ENCODE data around the gene MRPL28. TPM values are rescaled to one million over a fixed set of nuclear protein-coding genes. Genes with fewer than 3 reads are reported as not detected.
"Not testable (repeated sequence)": the region's sequence is repeated elsewhere in the genome, so short reads cannot be mapped to it uniquely, and the experiment has no call there.

MRPL28 gene
- total RNA-seq: 100 to 1,000 TPM in 1 of 8 experiments, 10 to 100 TPM in 7; 57.8 to 117 (median 82.2) TPM

GRCh38 chr16:370443-370842 is at the start of gene MRPL28:
TSS of gene MRPL28 (minus strand) at chr16:370538. CDS start at chr16:370218, 320 bp downstream.
- Histone ChIP-seq H3K27ac (peak within 1 kb of the TSS; percentile 40 to 86), H3K4me1 (replicated peaks in 1 of 2) (peaks cover 23 to 24% of the 10 kb centered on the region in 2 donors), H3K4me3 (peak within 1 kb of the TSS; percentile 15 to 29 (median 19))
- WGBS, 10 experiments: 0 to 3% (median 0%) methylated on average over 1 to 13 of the region's 30 CpGs; no CpG with 5 or more reads in 4 of the 10 experiments
- in situ Hi-C loops (cut with MboI; ENCODE audit: low pct_unique_long_range_greater_than_20kb in 2 of 9, low sequenced_read_pairs in 9 of 9, unreplicated experiment in 9 of 9): no loop called here
- peak; percentile 86 to 99 (median 94) for ATAC-seq (replicated peaks in 6 of 8)

GRCh38 chr16:415170-415498 is 44.8 kb upstream of the MRPL28 start:
- H3K4me1 ChIP-seq (replicated peaks in 1 of 2); in situ Hi-C loops (cut with MboI; ENCODE audit: low pct_unique_long_range_greater_than_20kb in 2 of 9, low sequenced_read_pairs in 9 of 9, unreplicated experiment in 9 of 9); ATAC-seq (replicated peaks in 6 of 8); H3K4me3 ChIP-seq; H3K27ac ChIP-seq: not testable (repeated sequence)
- WGBS, 10 experiments: 83 to 100% (median 100%) methylated on average over 1 to 2 of the region's 3 CpGs; no CpG with 5 or more reads in 6 of the 10 experiments

GRCh38 chr16:414395-415169 is 44.2 kb upstream of the MRPL28 start:
- WGBS, 10 experiments: 59 to 100% (median 79%) methylated on average over 1 to 17 of the region's 21 CpGs; no CpG with 5 or more reads in 3 of the 10 experiments
- in situ Hi-C loops (cut with MboI; ENCODE audit: low pct_unique_long_range_greater_than_20kb in 2 of 9, low sequenced_read_pairs in 9 of 9, unreplicated experiment in 9 of 9): no loop called here
- ATAC-seq (replicated peaks in 6 of 8): no peak
- Histone ChIP-seq H3K27ac (no peak overlapping the region), H3K4me1 (replicated peaks in 1 of 2) (no peaks in the 10 kb centered on the region), H3K4me3 (no peak overlapping the region)

GRCh38 chr16:411576-412265 is 41.4 kb upstream of the MRPL28 start:
- Histone ChIP-seq H3K4me3 (no peak overlapping the region), H3K4me1 (replicated peaks in 1 of 2) (no peaks in the 10 kb centered on the region), H3K27ac (no peak overlapping the region)
- 60 to 100% (median 95%) methylated on average over 1 to 6 of the region's 26 CpGs; no CpG with 5 or more reads in 6 of the 10 experiments for WGBS, 10 experiments
- ATAC-seq (replicated peaks in 6 of 8): peak in 1 of 8 experiments; percentile 7
- in situ Hi-C loops (cut with MboI; ENCODE audit: low pct_unique_long_range_greater_than_20kb in 2 of 9, low sequenced_read_pairs in 9 of 9, unreplicated experiment in 9 of 9): no loop called here

GRCh38 chr16:410516-411178 is 40.3 kb upstream of the MRPL28 start:
- no peak overlapping the region for H3K4me3 ChIP-seq
- 80 to 98% (median 93%) methylated on average over 1 to 6 of the region's 36 CpGs; no CpG with 5 or more reads in 7 of the 10 experiments for WGBS, 10 experiments
- H3K4me1 ChIP-seq (replicated peaks in 1 of 2): no peaks in the 10 kb centered on the region
- in situ Hi-C loops (cut with MboI; ENCODE audit: low pct_unique_long_range_greater_than_20kb in 2 of 9, low sequenced_read_pairs in 9 of 9, unreplicated experiment in 9 of 9): no loop called here
- no peak overlapping the region for H3K27ac ChIP-seq
- ATAC-seq (replicated peaks in 6 of 8): peak in 4 of 8 experiments; percentile 3 to 30 (median 20)

GRCh38 chr16:407253-407652 is 36.9 kb upstream of the MRPL28 start:
- Histone ChIP-seq H3K4me1 (replicated peaks in 1 of 2) (no peaks in the 10 kb centered on the region), H3K4me3 (no peak overlapping the region), H3K27ac (no peak overlapping the region)
- no peak for ATAC-seq (replicated peaks in 6 of 8)
- in situ Hi-C loops (cut with MboI; ENCODE audit: low pct_unique_long_range_greater_than_20kb in 2 of 9, low sequenced_read_pairs in 9 of 9, unreplicated experiment in 9 of 9): no loop called here
- WGBS, 10 experiments: 40 to 70% (median 47%) methylated on average over 2 to 3 of the region's 16 CpGs; no CpG with 5 or more reads in 6 of the 10 experiments

- H3K27ac ChIP-seq: no peak overlapping the region
- in situ Hi-C loops (cut with MboI; ENCODE audit: low pct_unique_long_range_greater_than_20kb in 2 of 9, low sequenced_read_pairs in 9 of 9, unreplicated experiment in 9 of 9): no loop called here
These were observed 35.5 kb upstream of the MRPL28 start for GRCh38 chr16:405548-406506.

GRCh38 chr16:404971-405486 is 34.7 kb upstream of the MRPL28 start:
- ATAC-seq (replicated peaks in 6 of 8): no peak
- Histone ChIP-seq H3K27ac (no peak overlapping the region), H3K4me3 (no peak overlapping the region), H3K4me1 (replicated peaks in 1 of 2) (peaks cover 4 to 5% of the 10 kb centered on the region in 2 donors)
- in situ Hi-C loops (cut with MboI; ENCODE audit: low pct_unique_long_range_greater_than_20kb in 2 of 9, low sequenced_read_pairs in 9 of 9, unreplicated experiment in 9 of 9): no loop called here
- 67 to 100% (median 88%) methylated on average over 1 to 8 of the region's 12 CpGs; no CpG with 5 or more reads in 6 of the 10 experiments for WGBS, 10 experiments

More at GRCh38 chr16:405548-406506, 35.5 kb upstream of the MRPL28 start:
- 80 to 100% (median 90%) methylated on average over 1 to 8 of the region's 27 CpGs; no CpG with 5 or more reads in 2 of the 10 experiments for WGBS, 10 experiments
- no peak for ATAC-seq (replicated peaks in 6 of 8)
- Histone ChIP-seq H3K4me3 (no peak overlapping the region), H3K4me1 (replicated peaks in 1 of 2) (peaks cover under 1 to 2% of the 10 kb centered on the region in 2 donors)

- WGBS, 10 experiments: 4 to 23% (median 10%) methylated on average over 2 to 8 of the region's 91 CpGs; no CpG with 5 or more reads in 5 of the 10 experiments
- peak; percentile 66 to 80 (median 74) for ATAC-seq (replicated peaks in 6 of 8)
- Histone ChIP-seq H3K4me1 (replicated peaks in 1 of 2) (peaks cover 7 to 12% of the 10 kb centered on the region in 2 donors), H3K27ac (peak within 1 kb of the TSS; percentile 83 to 84), H3K4me3 (peak within 1 kb of the TSS; percentile 64 to 96 (median 87))
- in situ Hi-C loops (cut with MboI; ENCODE audit: low pct_unique_long_range_greater_than_20kb in 2 of 9, low sequenced_read_pairs in 9 of 9, unreplicated experiment in 9 of 9): no loop called here
These were observed 31.4 kb upstream of the MRPL28 start, which contains the start of gene DECR2 for GRCh38 chr16:401468-402348. TSS of gene DECR2 (plus strand) at chr16:401885. CDS start at chr16:401964, 79 bp downstream.

GRCh38 chr16:400061-400591 is 29.8 kb upstream of the MRPL28 start:
- ATAC-seq (replicated peaks in 6 of 8): no peak
- no peak overlapping the region for H3K4me3 ChIP-seq
- H3K27ac ChIP-seq: no peak overlapping the region
- in situ Hi-C loops (cut with MboI; ENCODE audit: low pct_unique_long_range_greater_than_20kb in 2 of 9, low sequenced_read_pairs in 9 of 9, unreplicated experiment in 9 of 9): no loop called here
- H3K4me1 ChIP-seq (replicated peaks in 1 of 2): peaks cover 12% of the 10 kb centered on the region in 2 donors
- 0 to 100% methylated on average over 1 of the region's 10 CpGs; no CpG with 5 or more reads in 8 of the 10 experiments for WGBS, 10 experiments

Data from motor neuron (in vitro differentiated cells).